Stomach smooth muscle (tissue), 2 donors: ENCODE results near the gene LANCL2.

Experiments used
- H3K27ac ChIP-seq: one replicate; pipeline ENCODE4 v1.7.0; 2013; ENCODE audit warnings: mild to moderate bottlenecking, low read length, inconsistent platforms
- H3K27me3 ChIP-seq, 2 donors: one replicate each; pipeline ENCODE4 v1.7.0; 2013; ENCODE audit warnings: low read length in 2 of 2; ENCODE audit not compliant: insufficient read depth in 2 of 2, control insufficient read depth in 1 of 2
- H3K36me3 ChIP-seq, 2 donors: one replicate each; pipeline ENCODE4 v1.7.0; 2013; ENCODE audit warnings: low read length in 2 of 2; ENCODE audit not compliant: control insufficient read depth in 2 of 2, insufficient read depth in 2 of 2
- H3K4me1 ChIP-seq: one replicate; pipeline ENCODE4 v1.7.0; 2013; ENCODE audit warnings: low read length; ENCODE audit not compliant: control insufficient read depth, insufficient read depth
- H3K4me3 ChIP-seq, 2 donors: one replicate each; pipeline ENCODE4 v1.7.0; 2013; ENCODE audit warnings: low read length in 2 of 2
- H3K9ac ChIP-seq, 2 donors: one replicate each; pipeline ENCODE4 v1.7.0; 2013; ENCODE audit warnings: low read length in 2 of 2, mild to moderate bottlenecking in 1 of 2
- H3K9me3 ChIP-seq, 2 donors: one replicate each; pipeline ENCODE4 v1.7.0; 2013; ENCODE audit warnings: low read length in 2 of 2; ENCODE audit not compliant: control insufficient read depth in 2 of 2
- donor health status: healthy.
- donor health status: Pancreatic carcinoma.

LANCL2 gene

GRCh38 chr7:55365205-55365674 lies at the start of gene LANCL2:
TSS of gene LANCL2 (plus strand) at chr7:55365337. CDS start at chr7:55366026, 689 bp downstream.
- Histone ChIP-seq H3K27ac (peak within 1 kb of the TSS; percentile 98), H3K4me3 (peak within 1 kb of the TSS; percentile 96 to 100), H3K36me3 (no peaks in the 10 kb centered on the region), H3K9me3 (no peaks in the 10 kb centered on the region), H3K27me3 (peaks cover 2 to 4% of the 10 kb centered on the region in 2 donors), H3K4me1 (peaks cover 19% of the 10 kb centered on the region), H3K9ac (peak within 1 kb of the TSS; percentile 99 to 100)

- H3K9ac ChIP-seq, result no peak overlapping the region
- H3K4me1 ChIP-seq, result peaks cover 15% of the 10 kb centered on the region
- no peaks in the 10 kb centered on the region for H3K27me3 ChIP-seq
- H3K27ac ChIP-seq, result no peak overlapping the region
- H3K9me3 ChIP-seq, result no peaks in the 10 kb centered on the region
- no peaks in the 10 kb centered on the region for H3K36me3 ChIP-seq
- H3K4me3 ChIP-seq, result no peak overlapping the region
Measured at GRCh38 chr7:55325371-55325792, 39.8 kb upstream of the LANCL2 start.

GRCh38 chr7:55326081-55326835 lies 38.9 kb upstream of the LANCL2 start:
- Histone ChIP-seq H3K27ac (no peak overlapping the region), H3K4me1 (peaks cover 15% of the 10 kb centered on the region), H3K36me3 (no peaks in the 10 kb centered on the region), H3K9me3 (no peaks in the 10 kb centered on the region), H3K27me3 (no peaks in the 10 kb centered on the region), H3K4me3 (no peak overlapping the region), H3K9ac (no peak overlapping the region)

- Histone ChIP-seq H3K4me1 (peaks cover 15% of the 10 kb centered on the region), H3K4me3 (no peak overlapping the region), H3K27me3 (no peaks in the 10 kb centered on the region), H3K36me3 (no peaks in the 10 kb centered on the region), H3K9me3 (no peaks in the 10 kb centered on the region), H3K9ac (no peak overlapping the region), H3K27ac (no peak overlapping the region)
Measured at GRCh38 chr7:55326945-55327626, 38.1 kb upstream of the LANCL2 start.

- Histone ChIP-seq H3K9me3 (no peaks in the 10 kb centered on the region), H3K27ac (no peak overlapping the region), H3K36me3 (no peaks in the 10 kb centered on the region), H3K4me1 (no peaks in the 10 kb centered on the region), H3K27me3 (peaks cover 0 to 4% of the 10 kb centered on the region in 2 donors), H3K9ac (no peak overlapping the region), H3K4me3 (no peak overlapping the region)
Measured at GRCh38 chr7:55335151-55335550, 30.0 kb upstream of the LANCL2 start.

- Histone ChIP-seq H3K27ac (no peak overlapping the region), H3K4me1 (no peaks in the 10 kb centered on the region), H3K36me3 (no peaks in the 10 kb centered on the region), H3K4me3 (no peak overlapping the region), H3K27me3 (peaks cover 0 to 4% of the 10 kb centered on the region in 2 donors), H3K9ac (no peak overlapping the region), H3K9me3 (no peaks in the 10 kb centered on the region)
Measured at GRCh38 chr7:55335786-55336185, 29.4 kb upstream of the LANCL2 start.

GRCh38 chr7:55336540-55336939 lies 28.6 kb upstream of the LANCL2 start:
- Histone ChIP-seq H3K4me3 (no peak overlapping the region), H3K27me3 (peaks cover 0 to 4% of the 10 kb centered on the region in 2 donors), H3K9ac (no peak overlapping the region), H3K9me3 (no peaks in the 10 kb centered on the region), H3K27ac (no peak overlapping the region), H3K4me1 (no peaks in the 10 kb centered on the region), H3K36me3 (no peaks in the 10 kb centered on the region)

GRCh38 chr7:55339033-55340000 lies 25.8 kb upstream of the LANCL2 start:
- Histone ChIP-seq H3K9ac (no peak overlapping the region), H3K36me3 (no peaks in the 10 kb centered on the region), H3K27ac (no peak overlapping the region), H3K27me3 (peaks cover 0 to 5% of the 10 kb centered on the region in 2 donors), H3K4me3 (no peak overlapping the region), H3K9me3 (no peaks in the 10 kb centered on the region), H3K4me1 (no peaks in the 10 kb centered on the region)

GRCh38 chr7:55342216-55342871 lies 22.8 kb upstream of the LANCL2 start:
- no peaks in the 10 kb centered on the region for H3K36me3 ChIP-seq
- H3K4me1 ChIP-seq, result no peaks in the 10 kb centered on the region
- H3K9ac ChIP-seq, result no peak overlapping the region
- no peak overlapping the region for H3K4me3 ChIP-seq
- no peaks in the 10 kb centered on the region for H3K9me3 ChIP-seq
- H3K27ac ChIP-seq, result no peak overlapping the region
- peaks cover 3 to 9% of the 10 kb centered on the region in 2 donors for H3K27me3 ChIP-seq
